Ureter (tissue), 1 donor: ENCODE results near the gene PPM1F. TPM values are rescaled to one million over a fixed set of nuclear protein-coding genes. Genes with fewer than 3 reads are reported as not detected.
"Not testable (repeated sequence)": the region's sequence is repeated elsewhere in the genome, so short reads cannot be mapped to it uniquely, and the experiment has no call there.

Experiments used
- DNase-seq: peaks from one replicate; pipeline ENCODE4 v3.0.0-alpha.2; 2020; ENCODE audit warnings: low spot score
- total RNA-seq: library from RNA; stranded (reverse); gene quantifications from one replicate; pipeline ENCODE4 v1.2.4, GENCODE V29; 2023
- donor health status: DM: yes; HTN: yes; CAD: no.

PPM1F gene
- total RNA-seq, 1 donor from 2014 or later = 39.9 TPM

GRCh38 chr22:21896275-21896674 is 56.4 kb downstream of the PPM1F start:
- DNase-seq = not testable (repeated sequence)

- DNase-seq = no peak
Observed at GRCh38 chr22:21894799-21895198, 57.8 kb downstream of the PPM1F start.

GRCh38 chr22:21889251-21889990 is 63.2 kb downstream of the PPM1F start:
- DNase-seq = no peak

GRCh38 chr22:21887841-21888240 is 64.8 kb downstream of the PPM1F start:
- DNase-seq = no peak

GRCh38 chr22:21883930-21884329 is 68.7 kb downstream of the PPM1F start:
- DNase-seq = not testable (repeated sequence)

GRCh38 chr22:21882754-21883333 is 69.8 kb downstream of the PPM1F start:
- DNase-seq = not testable (repeated sequence)

DNA sequence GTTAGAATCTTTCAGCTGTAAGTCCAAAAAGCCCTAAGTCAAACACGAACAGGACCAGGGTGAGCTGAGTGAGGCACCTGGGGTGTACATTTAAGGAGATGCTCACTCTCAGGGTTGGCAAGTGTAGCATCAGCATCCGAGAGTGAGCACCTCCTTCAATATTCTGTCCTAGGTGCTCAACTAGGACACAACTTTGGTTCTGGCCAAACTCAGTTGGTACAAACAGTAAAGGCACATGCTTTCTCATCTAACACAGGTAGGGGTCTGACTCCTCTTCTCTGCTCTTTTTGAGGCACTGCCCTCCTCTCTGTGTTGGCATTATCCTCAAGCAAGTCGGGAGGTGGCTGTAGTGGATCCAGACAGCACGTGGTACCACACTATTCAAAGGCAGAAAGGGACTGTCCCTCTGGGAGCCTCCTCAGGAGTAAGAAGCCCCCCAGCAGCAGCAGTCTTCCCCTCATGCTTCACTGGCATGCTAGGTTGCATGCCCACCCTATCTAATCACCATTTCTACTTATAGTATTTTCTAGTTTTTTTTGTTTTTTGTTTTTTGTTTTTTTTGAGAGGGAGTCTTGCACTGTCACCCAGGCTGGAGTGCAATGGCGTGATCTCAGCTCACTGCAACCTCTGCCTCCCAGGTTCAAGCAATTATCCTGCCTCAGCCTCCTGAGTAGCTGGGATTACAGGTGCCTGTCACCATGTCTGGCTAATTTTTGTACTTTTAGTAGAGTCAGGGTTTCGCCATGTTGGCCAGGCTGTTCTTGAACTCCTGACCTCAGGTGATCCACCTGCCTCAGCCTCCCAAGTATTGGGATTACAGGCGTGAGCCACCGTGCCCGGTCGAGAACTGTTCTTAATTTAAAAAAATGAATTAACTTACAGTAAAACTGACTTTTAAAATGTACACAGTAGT is 70.6 kb downstream of the PPM1F start:
- no peak for DNase-seq

DNA sequence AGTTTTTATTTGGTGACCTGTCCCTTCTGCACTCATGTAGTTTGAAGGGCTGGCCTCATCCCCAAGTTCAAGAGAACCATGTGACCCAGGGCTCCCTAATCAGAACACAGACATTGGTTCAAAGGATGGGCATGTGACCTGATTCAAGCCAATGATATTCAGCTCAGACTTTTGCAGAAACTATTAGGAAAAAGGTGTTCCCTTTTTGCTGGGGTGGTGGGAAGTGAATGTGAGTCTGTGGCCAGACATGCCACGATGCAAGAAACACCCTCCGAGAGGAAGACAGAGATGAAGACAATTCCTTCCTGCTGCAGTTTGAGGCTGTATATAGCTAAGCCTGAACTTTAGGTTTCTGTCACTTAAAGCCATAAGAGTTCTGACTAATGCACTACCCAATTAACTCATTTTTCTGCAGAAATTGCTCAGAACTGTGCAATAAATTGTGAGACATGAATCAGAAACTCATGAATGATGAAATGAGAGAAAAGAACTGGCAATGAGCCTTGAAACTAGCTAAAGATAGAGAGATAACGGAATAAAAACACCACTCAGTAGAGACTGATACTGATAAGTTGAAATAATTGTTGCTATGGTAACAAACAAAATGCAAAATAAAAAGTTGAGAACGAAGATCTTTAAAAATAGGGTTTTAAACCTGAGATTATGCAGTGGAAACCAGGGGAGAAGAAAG is 76.0 kb downstream of the PPM1F start:
- DNase-seq = no peak

GRCh38 chr22:21874953-21875352 is 77.7 kb downstream of the PPM1F start:
- DNase-seq = not testable (repeated sequence)

DNA sequence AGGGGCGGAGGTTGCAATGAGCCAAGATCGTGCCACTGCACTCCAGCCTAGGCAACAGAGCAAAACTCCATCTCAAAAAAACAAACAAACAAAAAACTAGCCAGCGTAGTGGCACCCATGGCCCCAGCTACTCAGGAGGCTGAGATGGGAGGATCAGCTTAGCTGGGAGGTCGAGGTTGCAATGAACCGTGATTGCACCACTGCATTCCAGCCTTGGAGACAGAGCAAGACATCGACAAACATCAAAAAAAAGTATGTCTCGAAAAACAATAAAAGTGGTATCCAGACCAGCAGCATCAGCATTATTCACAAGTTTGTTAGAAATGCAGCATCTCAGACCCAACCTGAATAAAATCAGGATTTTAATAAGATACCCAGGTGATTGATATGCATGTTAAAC is 79.0 kb downstream of the PPM1F start:
- DNase-seq = no peak

DNA sequence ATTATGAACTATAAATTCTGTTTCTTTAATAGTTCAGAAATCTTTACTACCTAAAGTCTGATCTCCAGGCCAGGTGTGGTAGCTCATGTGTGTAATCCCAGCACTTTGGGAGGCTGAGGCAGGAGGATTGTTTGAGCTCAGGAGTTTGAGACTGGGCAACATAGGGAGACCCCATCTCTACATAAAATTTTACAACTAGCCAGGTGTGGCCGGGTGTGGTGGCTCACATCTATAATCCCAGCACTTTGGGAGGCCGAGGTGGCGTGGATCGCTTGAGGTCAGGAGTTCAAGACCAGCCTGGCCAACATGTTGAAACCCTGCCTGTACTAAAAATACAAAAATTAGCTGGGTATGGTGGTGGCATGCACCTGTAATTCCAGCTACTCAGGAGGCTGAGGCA is 79.9 kb downstream of the PPM1F start:
- DNase-seq = not testable (repeated sequence)

Other genes with a start within 250 kb of the PPM1F start
- 1.7 TPM for gene YPEL1, start 217.1 kb downstream of the PPM1F start, total RNA-seq
- gene MAPK1, start 85.2 kb downstream of the PPM1F start, total RNA-seq = 136 TPM
- 29.7 TPM for gene TOP3B, start 29.9 kb upstream of the PPM1F start, total RNA-seq